Measurements from ENCODE around the gene SNX25.

Gene SNX25

GRCh38 chr4:185411849-185412248 is 202.5 kb downstream of the SNX25 start:
- TF ChIP-seq, protein P1, sequence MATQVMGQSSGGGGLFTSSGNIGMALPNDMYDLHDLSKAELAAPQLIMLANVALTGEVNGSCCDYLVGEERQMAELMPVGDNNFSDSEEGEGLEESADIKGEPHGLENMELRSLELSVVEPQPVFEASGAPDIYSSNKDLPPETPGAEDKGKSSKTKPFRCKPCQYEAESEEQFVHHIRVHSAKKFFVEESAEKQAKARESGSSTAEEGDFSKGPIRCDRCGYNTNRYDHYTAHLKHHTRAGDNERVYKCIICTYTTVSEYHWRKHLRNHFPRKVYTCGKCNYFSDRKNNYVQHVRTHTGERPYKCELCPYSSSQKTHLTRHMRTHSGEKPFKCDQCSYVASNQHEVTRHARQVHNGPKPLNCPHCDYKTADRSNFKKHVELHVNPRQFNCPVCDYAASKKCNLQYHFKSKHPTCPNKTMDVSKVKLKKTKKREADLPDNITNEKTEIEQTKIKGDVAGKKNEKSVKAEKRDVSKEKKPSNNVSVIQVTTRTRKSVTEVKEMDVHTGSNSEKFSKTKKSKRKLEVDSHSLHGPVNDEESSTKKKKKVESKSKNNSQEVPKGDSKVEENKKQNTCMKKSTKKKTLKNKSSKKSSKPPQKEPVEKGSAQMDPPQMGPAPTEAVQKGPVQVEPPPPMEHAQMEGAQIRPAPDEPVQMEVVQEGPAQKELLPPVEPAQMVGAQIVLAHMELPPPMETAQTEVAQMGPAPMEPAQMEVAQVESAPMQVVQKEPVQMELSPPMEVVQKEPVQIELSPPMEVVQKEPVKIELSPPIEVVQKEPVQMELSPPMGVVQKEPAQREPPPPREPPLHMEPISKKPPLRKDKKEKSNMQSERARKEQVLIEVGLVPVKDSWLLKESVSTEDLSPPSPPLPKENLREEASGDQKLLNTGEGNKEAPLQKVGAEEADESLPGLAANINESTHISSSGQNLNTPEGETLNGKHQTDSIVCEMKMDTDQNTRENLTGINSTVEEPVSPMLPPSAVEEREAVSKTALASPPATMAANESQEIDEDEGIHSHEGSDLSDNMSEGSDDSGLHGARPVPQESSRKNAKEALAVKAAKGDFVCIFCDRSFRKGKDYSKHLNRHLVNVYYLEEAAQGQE (IDR thresholded peaks at IDR 0.05; ENCODE audit: insufficient read depth in 1 of 2, low read depth in 2 of 2, low read length in 2 of 2): no peak
- TF ChIP-seq TAF1 (IDR thresholded peaks at IDR 0.05; ENCODE audit: borderline replicate concordance, insufficient read depth, low read length) (no peak), FOXP2 (optimal IDR thresholded peaks at IDR 0.05; ENCODE audit: borderline replicate concordance, extremely low read depth, extremely low read length, insufficient read depth) (no peak), POLR2AphosphoS5 (IDR thresholded peaks at IDR 0.05; ENCODE audit: low read depth, low read length) (no peak), SIN3A (IDR thresholded peaks at IDR 0.05; ENCODE audit: borderline replicate concordance, insufficient read depth, low read length) (no peak)

DNA sequence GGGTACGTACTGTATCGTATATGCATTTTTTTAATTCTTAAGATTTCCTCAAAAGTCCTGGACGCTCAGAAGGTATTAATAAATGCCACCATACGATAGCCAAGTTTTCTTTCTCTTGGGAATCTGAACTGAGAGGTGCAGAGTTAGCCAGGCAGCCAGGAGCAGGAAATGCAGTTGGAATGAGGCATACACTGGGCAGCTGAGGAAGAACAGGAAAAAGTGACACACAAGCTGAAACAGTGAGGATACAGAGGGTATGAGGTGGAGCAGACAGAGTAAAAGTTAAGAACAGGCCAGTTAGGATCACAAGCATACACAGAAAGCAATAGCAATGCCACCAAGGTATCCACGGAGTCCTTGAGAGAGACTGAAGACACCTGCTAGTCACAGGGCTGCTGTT is 203.0 kb downstream of the SNX25 start:
- no peak for TF ChIP-seq TAF1 (IDR thresholded peaks at IDR 0.05; ENCODE audit: borderline replicate concordance, insufficient read depth, low read length)
- TF ChIP-seq FOXP2 (optimal IDR thresholded peaks at IDR 0.05; ENCODE audit: borderline replicate concordance, extremely low read depth, extremely low read length, insufficient read depth): no peak
- no peak for TF ChIP-seq SIN3A (IDR thresholded peaks at IDR 0.05; ENCODE audit: borderline replicate concordance, insufficient read depth, low read length)
- TF ChIP-seq POLR2AphosphoS5 (IDR thresholded peaks at IDR 0.05; ENCODE audit: low read depth, low read length): no peak
- TF ChIP-seq, protein P1 (IDR thresholded peaks at IDR 0.05; ENCODE audit: insufficient read depth in 1 of 2, low read depth in 2 of 2, low read length in 2 of 2): no peak
